ENCODE results near the gene YBX1. TPM values are rescaled to one million over a fixed set of nuclear protein-coding genes. Genes with fewer than 3 reads are reported as not detected.

The YBX1 gene
- total and polyA plus RNA-seq, 2 of the 13 experiments (the other 11 are each of a cell fraction or from before 2014, with no cell fraction given), result 339 to 628 TPM

DNA sequence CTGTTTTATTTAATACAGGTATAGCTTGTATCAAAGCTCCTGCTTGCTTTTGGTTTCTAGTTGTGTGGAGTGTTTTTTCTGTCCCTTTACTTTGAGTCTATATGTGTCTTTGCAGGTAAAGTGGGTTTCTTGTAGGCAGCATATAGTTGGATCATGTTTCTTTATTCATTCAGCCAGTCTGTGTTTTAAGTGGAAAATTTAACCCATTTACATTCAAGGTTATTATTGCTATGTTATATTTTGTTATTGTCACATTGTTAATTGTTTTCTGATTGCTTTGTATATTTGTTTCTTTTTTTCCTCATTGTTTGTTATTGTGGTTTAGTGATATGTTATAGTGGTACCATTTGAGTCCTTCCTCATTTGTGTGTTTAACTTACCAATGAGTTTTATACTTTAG lies 31.1 kb downstream of the YBX1 start:
- H3K27ac ChIP-seq (ENCODE audit: extremely low read length, insufficient read depth, low read length), result no peak overlapping the region
- peaks cover 13% of the 10 kb centered on the region; the same call in 1 of the 2 replicates for H3K9me3 ChIP-seq (ENCODE audit: low read length)
- no peaks in the 10 kb centered on the region for H3K27me3 ChIP-seq (ENCODE audit: control insufficient read depth in 1 of 2, insufficient read depth in 2 of 2, low read length in 2 of 2)
- in situ Hi-C loops (cut with HindIII; ENCODE audit: extremely low pct_ligation_motif_present, low pct_unique_long_range_greater_than_20kb) (no loop called here), intact Hi-C loops (cut with micrococcal nuclease; ENCODE audit: unreplicated experiment) (no loop called here)
- ATAC-seq (no peak), DNase-seq (ENCODE audit: low spot score) (no peak), FAIRE-seq (no peak)
- H2AFZ ChIP-seq (ENCODE audit: low read length), result no peak overlapping the region
- no peaks in the 10 kb centered on the region for H3K4me1 ChIP-seq (ENCODE audit: insufficient read depth, low read length)
- no peak overlapping the region for H3K4me2 ChIP-seq (ENCODE audit: low read depth, low read length)
- BruUV-seq (replicated peaks), result no TSS peak
- no peaks in the 10 kb centered on the region for H3K79me2 ChIP-seq (ENCODE audit: insufficient read depth, low read length)
- peaks cover 1 to 13% of the 10 kb centered on the region in 2 experiments; a peak in 1 of 5 replicates for H3K36me3 ChIP-seq (replicated peaks in 1 of 2; ENCODE audit: control insufficient read depth in 1 of 2, insufficient read depth in 2 of 2, low read length in 2 of 2)
- POLR2A ChIA-PET, result interaction anchor here (0.8 to 1.2 kb wide), 3 partner anchors 27 to 54 kb away, joined by 4 to 7 read pairs (median 4); partner anchors contain the start of genes C1orf50, CLDN19, P3H1 and YBX1
- CTCF ChIA-PET (ENCODE audit: low intra/inter-chr PET ratio, low total read pairs), result no interaction called here
- no peak overlapping the region for H3K4me3 ChIP-seq (replicated peaks in 1 of 3; ENCODE audit: insufficient read depth in 1 of 3, low read depth in 2 of 3, low read length in 3 of 3)
- no peaks in the 10 kb centered on the region for H4K20me1 ChIP-seq (ENCODE audit: insufficient read depth, low read length)
- TF ChIP-seq, protein P1, sequence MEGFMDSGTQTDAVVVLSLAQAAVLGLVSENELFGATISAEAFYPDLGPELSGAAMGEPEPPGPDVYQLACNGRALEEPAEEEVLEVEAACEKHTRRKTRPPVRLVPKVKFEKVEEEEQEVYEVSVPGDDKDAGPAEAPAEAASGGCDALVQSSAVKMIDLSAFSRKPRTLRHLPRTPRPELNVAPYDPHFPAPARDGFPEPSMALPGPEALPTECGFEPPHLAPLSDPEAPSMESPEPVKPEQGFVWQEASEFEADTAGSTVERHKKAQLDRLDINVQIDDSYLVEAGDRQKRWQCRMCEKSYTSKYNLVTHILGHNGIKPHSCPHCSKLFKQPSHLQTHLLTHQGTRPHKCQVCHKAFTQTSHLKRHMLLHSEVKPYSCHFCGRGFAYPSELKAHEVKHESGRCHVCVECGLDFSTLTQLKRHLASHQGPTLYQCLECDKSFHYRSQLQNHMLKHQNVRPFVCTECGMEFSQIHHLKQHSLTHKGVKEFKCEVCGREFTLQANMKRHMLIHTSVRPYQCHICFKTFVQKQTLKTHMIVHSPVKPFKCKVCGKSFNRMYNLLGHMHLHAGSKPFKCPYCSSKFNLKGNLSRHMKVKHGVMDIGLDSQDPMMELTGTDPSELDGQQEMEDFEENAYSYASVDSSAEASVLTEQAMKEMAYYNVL (CRISPR knock-in tag; IDR thresholded peaks at IDR 0.05; ENCODE audit: borderline replicate concordance), result no peak
- TF ChIP-seq ZBTB42 (CRISPR knock-in tag; IDR thresholded peaks at IDR 0.05) (no peak), ZFP41 (CRISPR knock-in tag; IDR thresholded peaks at IDR 0.05; ENCODE audit: borderline replicate concordance) (no peak), ASH2L (IDR thresholded peaks at IDR 0.05; ENCODE audit: insufficient read length, low read depth, low read length) (no peak), SMARCE1 (IDR thresholded peaks at IDR 0.05; ENCODE audit: borderline replicate concordance) (no peak), ZNF788 (CRISPR knock-in tag; IDR thresholded peaks at IDR 0.05; ENCODE audit: borderline replicate concordance) (no peak), ISX (CRISPR knock-in tag; conservative IDR thresholded peaks at IDR 0.05) (no peak), ZNF660 (CRISPR knock-in tag; IDR thresholded peaks at IDR 0.05; ENCODE audit: borderline replicate concordance, low read depth) (no peak), ETV5 (CRISPR knock-in tag; IDR thresholded peaks at IDR 0.05; ENCODE audit: borderline replicate concordance) (no peak), FIP1L1 (IDR thresholded peaks at IDR 0.05; ENCODE audit: borderline replicate concordance, insufficient read depth, low read depth, low read length) (no peak), TOPORS (CRISPR knock-in tag; IDR thresholded peaks at IDR 0.05) (no peak), SETDB1 (CRISPR knock-in tag; IDR thresholded peaks at IDR 0.05; ENCODE audit: borderline replicate concordance) (no peak), ZNF768 (CRISPR knock-in tag; IDR thresholded peaks at IDR 0.05) (no peak), MIER2 (CRISPR knock-in tag; IDR thresholded peaks at IDR 0.05) (no peak), ARNT (IDR thresholded peaks at IDR 0.05) (no peak), POLR2AphosphoS5 (IDR thresholded peaks at IDR 0.05; ENCODE audit: low read depth, low read length) (no peak), ZNF672 (CRISPR knock-in tag; IDR thresholded peaks at IDR 0.05) (no peak)
- TF ChIP-seq, protein P2, sequence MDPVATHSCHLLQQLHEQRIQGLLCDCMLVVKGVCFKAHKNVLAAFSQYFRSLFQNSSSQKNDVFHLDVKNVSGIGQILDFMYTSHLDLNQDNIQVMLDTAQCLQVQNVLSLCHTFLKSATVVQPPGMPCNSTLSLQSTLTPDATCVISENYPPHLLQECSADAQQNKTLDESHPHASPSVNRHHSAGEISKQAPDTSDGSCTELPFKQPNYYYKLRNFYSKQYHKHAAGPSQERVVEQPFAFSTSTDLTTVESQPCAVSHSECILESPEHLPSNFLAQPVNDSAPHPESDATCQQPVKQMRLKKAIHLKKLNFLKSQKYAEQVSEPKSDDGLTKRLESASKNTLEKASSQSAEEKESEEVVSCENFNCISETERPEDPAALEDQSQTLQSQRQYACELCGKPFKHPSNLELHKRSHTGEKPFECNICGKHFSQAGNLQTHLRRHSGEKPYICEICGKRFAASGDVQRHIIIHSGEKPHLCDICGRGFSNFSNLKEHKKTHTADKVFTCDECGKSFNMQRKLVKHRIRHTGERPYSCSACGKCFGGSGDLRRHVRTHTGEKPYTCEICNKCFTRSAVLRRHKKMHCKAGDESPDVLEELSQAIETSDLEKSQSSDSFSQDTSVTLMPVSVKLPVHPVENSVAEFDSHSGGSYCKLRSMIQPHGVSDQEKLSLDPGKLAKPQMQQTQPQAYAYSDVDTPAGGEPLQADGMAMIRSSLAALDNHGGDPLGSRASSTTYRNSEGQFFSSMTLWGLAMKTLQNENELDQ (CRISPR knock-in tag; IDR thresholded peaks at IDR 0.05; ENCODE audit: borderline replicate concordance), result no peak
- TF ChIP-seq, protein P3, sequence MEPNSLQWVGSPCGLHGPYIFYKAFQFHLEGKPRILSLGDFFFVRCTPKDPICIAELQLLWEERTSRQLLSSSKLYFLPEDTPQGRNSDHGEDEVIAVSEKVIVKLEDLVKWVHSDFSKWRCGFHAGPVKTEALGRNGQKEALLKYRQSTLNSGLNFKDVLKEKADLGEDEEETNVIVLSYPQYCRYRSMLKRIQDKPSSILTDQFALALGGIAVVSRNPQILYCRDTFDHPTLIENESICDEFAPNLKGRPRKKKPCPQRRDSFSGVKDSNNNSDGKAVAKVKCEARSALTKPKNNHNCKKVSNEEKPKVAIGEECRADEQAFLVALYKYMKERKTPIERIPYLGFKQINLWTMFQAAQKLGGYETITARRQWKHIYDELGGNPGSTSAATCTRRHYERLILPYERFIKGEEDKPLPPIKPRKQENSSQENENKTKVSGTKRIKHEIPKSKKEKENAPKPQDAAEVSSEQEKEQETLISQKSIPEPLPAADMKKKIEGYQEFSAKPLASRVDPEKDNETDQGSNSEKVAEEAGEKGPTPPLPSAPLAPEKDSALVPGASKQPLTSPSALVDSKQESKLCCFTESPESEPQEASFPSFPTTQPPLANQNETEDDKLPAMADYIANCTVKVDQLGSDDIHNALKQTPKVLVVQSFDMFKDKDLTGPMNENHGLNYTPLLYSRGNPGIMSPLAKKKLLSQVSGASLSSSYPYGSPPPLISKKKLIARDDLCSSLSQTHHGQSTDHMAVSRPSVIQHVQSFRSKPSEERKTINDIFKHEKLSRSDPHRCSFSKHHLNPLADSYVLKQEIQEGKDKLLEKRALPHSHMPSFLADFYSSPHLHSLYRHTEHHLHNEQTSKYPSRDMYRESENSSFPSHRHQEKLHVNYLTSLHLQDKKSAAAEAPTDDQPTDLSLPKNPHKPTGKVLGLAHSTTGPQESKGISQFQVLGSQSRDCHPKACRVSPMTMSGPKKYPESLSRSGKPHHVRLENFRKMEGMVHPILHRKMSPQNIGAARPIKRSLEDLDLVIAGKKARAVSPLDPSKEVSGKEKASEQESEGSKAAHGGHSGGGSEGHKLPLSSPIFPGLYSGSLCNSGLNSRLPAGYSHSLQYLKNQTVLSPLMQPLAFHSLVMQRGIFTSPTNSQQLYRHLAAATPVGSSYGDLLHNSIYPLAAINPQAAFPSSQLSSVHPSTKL (CRISPR knock-in tag; IDR thresholded peaks at IDR 0.05), result no peak
- H3K9ac ChIP-seq (ENCODE audit: insufficient read depth, low read depth, low read length), result no peak overlapping the region

All from HepG2 (cell line).